NCI-H1694 treated with DMSO at 0.1 percent for 48 hours (cell line): ENCODE data around the gene HSD17B10.
A peak's percentile ranks its signal among the peaks of the same experiment; 100 is the strongest.
"Not testable (repeated sequence)": the region's sequence is repeated elsewhere in the genome, so short reads cannot be mapped to it uniquely, and the experiment has no call there.

Experiments used
- DNase-seq: peaks from one replicate; lab custom pipeline; 2025; lab: John Stamatoyannopoulos, UW

The HSD17B10 gene

DNA sequence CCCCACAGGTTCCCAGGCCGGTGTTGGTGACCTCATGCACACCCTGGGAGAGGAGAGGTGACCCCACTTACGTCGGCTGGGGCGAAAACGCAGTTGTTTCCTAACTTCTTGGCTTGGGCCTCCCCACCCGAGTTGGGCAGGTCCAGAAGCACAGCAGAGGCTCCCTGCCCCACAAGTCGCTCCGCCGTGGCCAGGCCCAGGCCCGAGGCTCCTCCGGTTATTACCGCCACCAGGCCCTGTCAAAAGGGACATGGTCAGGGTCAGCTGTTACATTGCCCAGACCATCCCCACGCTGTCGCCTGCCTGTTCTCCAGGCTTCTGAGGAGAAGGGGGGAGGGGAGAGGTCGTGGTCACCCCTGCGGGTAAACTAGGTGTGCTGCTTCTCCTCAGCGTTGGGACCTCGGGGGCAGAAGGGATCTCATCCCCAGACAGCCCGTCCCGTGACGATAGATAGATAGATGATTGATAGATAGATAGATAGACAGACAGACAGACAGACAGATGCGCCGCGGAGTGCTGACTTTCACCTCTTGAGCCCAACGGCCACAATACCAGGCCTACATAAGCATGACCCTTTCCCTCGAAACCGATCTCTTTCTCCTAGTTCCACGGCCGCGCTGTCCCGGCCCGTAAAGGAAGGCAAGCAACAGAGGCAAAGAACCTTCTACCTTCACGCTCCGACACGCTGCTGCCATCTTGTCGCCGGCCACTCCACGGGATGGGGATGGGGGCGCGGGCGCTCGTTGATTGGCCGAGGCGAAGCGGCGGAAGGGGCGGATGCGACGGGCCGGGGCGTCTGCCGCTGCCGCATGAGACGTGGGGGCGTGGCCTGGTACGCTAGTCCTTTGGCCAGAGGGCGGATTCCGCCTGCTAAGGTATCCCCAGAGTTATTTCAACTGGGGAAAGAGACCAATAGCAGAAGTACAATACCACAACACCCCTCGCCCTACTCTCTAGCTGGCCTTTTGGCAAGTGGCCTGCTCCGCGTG, at the start of gene HSD17B10:
HSD17B10 (minus strand) TSS at position 720 of the 989 bp plus-strand sequence; CDS start at position 695, 25 bp downstream.
- peak; percentile 66 for DNase-seq

DNA sequence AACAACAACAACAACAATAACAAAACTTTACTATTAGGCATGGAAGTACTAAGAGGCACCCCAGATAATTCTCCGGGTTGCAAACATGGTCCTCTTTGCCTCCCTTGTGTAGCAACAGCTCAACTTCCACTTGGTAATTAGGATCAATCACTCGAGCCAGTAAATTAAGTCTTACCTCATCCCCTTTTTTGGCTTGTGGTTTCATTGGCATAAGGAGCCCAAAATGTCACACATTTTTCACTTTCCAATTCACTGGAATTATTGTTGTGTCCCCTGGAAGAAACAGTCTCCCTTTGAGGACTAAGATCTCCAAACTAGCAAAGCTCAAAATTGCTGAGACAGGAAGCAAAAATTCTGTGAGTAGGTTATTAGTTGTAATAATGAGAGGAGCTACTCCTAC, 49.2 kb upstream of the HSD17B10 start:
- no peak for DNase-seq

- peak; percentile 53 for DNase-seq
Observed at GRCh38 chrX:53481816-53482465, 47.8 kb upstream of the HSD17B10 start.

- DNase-seq: no peak
Observed at GRCh38 chrX:53481093-53481492, 46.9 kb upstream of the HSD17B10 start.

DNA sequence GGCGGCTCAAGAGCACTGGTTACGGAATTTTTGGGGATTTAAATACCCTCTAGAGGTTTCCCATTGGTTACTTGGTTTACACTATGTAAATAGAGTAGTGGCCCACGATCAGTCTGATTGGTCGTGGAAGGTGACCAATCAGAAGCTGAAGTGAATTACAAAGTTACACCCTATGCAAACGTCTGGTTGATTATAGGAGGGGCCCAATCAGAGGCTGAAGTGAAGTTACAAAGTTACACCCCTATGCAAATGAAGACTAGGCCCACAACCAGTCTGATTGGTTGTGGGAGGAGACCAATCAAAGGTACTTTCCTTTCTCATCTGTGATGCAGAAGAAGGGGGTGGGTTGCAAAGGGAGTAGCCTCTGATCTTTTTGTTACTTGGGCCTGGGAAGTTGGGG, 45.1 kb upstream of the HSD17B10 start:
- DNase-seq: no peak

DNA sequence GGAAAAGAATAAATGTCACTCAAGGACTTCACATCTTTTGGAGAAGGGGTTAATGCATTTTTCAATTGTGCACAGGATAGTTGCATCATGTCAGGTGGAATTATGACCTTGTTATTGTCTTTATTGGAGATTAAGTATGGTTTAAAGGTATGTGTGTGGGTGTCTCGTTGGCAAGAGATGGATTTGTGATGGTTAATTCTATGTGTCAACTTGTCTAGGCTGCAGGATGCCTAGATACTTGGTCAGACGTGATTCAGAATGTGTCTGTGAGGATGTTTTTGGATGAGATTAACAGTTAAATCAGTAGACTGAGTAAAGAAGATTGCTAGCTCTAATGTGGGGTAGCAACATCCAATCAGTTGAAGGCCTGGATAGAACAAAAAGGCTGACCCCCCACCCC, 42.2 kb upstream of the HSD17B10 start:
- no peak for DNase-seq

- no peak for DNase-seq
Observed at GRCh38 chrX:53474707-53475106, 40.5 kb upstream of the HSD17B10 start.

DNA sequence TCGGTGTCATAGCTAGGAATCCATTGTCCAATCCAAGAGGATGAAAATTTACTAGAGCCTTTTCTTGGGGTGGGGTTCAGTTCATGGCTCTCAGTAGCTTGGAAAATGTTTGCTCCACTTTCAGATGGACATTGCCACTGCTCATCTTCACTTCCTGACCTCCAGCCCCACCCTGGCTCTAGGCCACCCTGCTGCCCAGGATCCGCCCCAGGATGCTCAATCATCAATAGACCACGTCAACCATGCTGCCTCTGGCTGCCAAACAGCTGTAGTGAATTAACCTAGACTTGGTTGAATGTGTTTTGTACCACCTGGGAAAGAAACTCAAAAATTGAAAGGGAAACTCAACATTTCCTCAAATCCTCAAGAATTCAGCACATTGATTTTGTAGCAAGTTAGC, 37.2 kb upstream of the HSD17B10 start:
- DNase-seq: no peak

- DNase-seq: not testable (repeated sequence)
Observed at GRCh38 chrX:53468659-53469058, 34.5 kb upstream of the HSD17B10 start.

GRCh38 chrX:53458082-53458481, 23.9 kb upstream of the HSD17B10 start:
- no peak for DNase-seq

GRCh38 chrX:53456254-53456653, 22.1 kb upstream of the HSD17B10 start:
- no peak for DNase-seq

DNA sequence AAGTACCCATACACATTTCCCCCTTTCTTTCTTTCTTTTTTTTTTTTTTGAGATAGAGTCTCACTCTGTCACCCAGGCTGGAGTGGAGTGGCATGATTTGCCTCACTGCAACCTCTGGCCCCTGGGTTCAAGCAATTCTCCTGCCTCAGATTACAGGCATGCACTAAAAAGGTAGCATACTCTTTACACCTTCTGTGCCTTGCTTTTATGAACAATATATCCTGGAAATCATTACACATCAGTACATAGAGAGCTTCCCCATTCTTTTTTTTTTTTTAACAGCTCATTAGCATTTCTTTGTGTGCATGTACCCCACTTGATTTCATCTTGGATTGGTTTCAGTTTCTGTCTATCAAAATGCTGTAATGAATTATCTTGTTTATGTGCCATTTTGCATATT, 18.6 kb upstream of the HSD17B10 start:
- DNase-seq: no peak

- no peak for DNase-seq
Observed at GRCh38 chrX:53449632-53450031, 15.5 kb upstream of the HSD17B10 start.

DNA sequence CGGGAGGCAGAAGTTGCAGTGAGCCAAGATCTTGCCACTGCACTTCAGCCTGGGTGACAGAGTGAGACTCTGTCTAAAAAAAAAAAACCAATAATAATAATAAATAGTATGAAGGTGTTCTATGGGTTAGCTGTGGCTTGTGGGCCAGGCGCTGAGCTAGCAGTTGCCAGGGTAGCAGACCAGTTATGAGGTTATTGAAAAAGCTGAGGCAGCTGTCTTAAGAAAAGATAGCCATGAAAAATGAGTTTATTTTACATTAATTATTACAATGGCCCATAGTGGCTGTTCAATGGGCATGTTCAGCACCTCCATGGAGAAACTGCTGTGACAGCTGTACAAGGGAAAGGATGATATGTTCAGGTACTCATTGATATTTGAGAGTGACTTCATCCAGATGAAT, 13.3 kb upstream of the HSD17B10 start:
- no peak for DNase-seq

GRCh38 chrX:53445977-53446376, 11.8 kb upstream of the HSD17B10 start:
- peak; percentile 37 for DNase-seq

GRCh38 chrX:53442322-53442631, 8.1 kb upstream of the HSD17B10 start:
- DNase-seq: no peak

GRCh38 chrX:53441531-53442321, 7.6 kb upstream of the HSD17B10 start:
- peak; percentile 64 for DNase-seq

- peak; percentile 52 for DNase-seq
Observed at GRCh38 chrX:53440621-53441517, 6.7 kb upstream of the HSD17B10 start.

DNA sequence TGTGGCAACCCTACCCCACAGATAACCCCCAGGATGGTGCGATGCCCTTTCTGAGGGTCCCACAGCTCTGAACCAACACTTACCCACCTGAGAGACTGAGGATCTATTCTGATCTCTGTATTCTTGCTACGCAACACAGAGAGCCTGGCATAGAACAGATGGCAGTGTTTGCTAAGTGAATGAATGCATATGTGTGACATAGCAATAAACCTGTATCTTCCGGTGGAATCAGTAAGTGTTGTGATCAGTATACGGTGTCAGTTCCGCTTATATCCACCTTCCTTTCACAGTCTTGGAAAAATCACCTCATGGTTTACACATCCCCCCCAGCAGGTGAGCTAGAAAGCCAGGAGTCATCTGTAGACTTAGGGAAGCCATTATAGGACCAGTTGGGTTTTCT, 5.9 kb upstream of the HSD17B10 start:
- DNase-seq: peak; percentile 82

DNA sequence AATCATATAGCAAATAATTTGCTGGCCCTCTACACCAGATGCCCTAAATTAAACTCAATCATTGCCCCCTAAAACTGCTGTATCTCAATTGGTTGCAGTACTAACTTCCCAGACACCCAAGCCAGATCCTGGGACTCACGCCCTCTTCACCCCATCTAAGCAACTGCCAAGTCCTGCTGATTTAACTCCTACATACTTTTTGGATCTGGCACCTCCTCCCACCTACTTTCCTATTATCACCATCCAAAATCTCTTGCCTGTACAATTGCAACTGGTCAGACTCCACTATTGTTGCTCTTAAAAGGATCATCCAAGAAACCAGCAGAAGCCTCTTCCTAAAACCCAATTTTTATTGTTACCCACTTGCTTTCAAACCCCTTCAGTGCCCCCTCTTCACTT, 4.7 kb upstream of the HSD17B10 start:
- no peak for DNase-seq

- no peak for DNase-seq
Observed at GRCh38 chrX:53438174-53438831, 4.1 kb upstream of the HSD17B10 start.
